Measurements from ENCODE around the gene SESTD1. TPM values are rescaled to one million over a fixed set of nuclear protein-coding genes. Genes with fewer than 3 reads are reported as not detected.

The SESTD1 gene
- total and polyA plus RNA-seq, 2 of the 4 experiments (the other 2 are of a cell fraction): 8.4 to 12.7 TPM

DNA sequence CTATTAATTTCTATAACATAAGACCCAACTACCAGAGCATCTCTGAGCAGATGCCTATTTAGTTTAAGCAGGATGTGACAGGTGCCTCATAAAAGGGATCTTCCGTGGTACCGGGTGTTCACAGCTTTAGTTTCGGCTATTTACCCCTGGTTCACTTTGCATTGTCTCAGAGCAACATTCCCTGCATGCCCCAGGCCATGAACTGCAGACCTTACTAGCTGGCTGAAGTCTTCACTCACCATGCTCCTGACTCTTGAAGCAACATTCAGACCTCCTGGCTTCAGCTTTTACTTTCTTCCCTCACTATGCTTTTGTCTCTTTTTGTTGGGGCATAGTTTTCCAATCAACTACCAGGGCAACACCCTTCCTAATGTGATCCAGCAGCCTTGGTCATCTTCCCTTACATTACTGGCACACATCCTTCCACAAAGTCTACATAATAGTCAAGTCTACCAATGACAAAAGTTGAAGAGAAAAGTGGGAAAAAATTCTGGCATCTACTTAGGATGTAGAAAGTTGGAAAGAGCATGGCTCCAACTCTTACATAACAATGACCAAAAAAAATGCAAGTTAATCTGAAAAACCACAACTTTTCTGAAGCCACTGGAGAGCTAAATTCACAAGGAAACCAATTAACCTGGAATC is 99.2 kb downstream of the SESTD1 start:
- Histone ChIP-seq H2AK9ac (replicated peaks; ENCODE audit: low read depth, low read length, poor library complexity) (no peak overlapping the region), H3K9me3 (ENCODE audit: control insufficient read depth, insufficient read depth, low read length) (no peaks in the 10 kb centered on the region), H3K9ac (ENCODE audit: low read depth, low read length) (no peak overlapping the region), H3K4me3 (ENCODE audit: insufficient read depth, low read depth, low read length) (no peak overlapping the region), H3K27me3 (ENCODE audit: control insufficient read depth, insufficient read depth, low read length) (no peaks in the 10 kb centered on the region), H4K5ac (ENCODE audit: low read depth, low read length) (no peak overlapping the region), H3K27ac (ENCODE audit: insufficient read depth, low read length) (no peak overlapping the region), H2BK15ac (ENCODE audit: low read depth, low read length) (no peak overlapping the region), H3K79me1 (ENCODE audit: low read depth in 1 of 2, low read length in 2 of 2) (no peaks in the 10 kb centered on the region; a peak in 1 of 4 replicates), H3K56ac (ENCODE audit: extremely low read depth, insufficient read depth, low read length) (no peak overlapping the region), H3K4me1 (ENCODE audit: control insufficient read depth, insufficient read depth, low read length) (no peaks in the 10 kb centered on the region), H2BK20ac (ENCODE audit: low read depth, low read length) (no peak overlapping the region), H2AFZ (replicated peaks; ENCODE audit: low read length, poor library complexity) (no peak overlapping the region), H3K36me3 (ENCODE audit: control insufficient read depth, insufficient read depth, low read length) (peaks cover 2% of the 10 kb centered on the region; the same call in 1 of the 2 replicates), H2AK5ac (ENCODE audit: low read depth, low read length) (no peak overlapping the region), H3K4ac (ENCODE audit: low read depth, low read length) (no peak overlapping the region), H2BK120ac (ENCODE audit: low read depth, low read length) (no peak overlapping the region), H3K4me2 (ENCODE audit: low read depth, low read length) (no peak overlapping the region), H2BK5ac (ENCODE audit: low read depth, low read length, poor library complexity, severe bottlenecking) (no peak overlapping the region), H4K8ac (ENCODE audit: low read depth in 2 of 2, low read length in 2 of 2) (no peak overlapping the region), H4K91ac (ENCODE audit: insufficient read depth, low read depth, low read length) (no peak overlapping the region), H4K20me1 (ENCODE audit: insufficient read depth, low read length) (no peaks in the 10 kb centered on the region), H3K9me1 (ENCODE audit: insufficient read depth, low read length) (no peaks in the 10 kb centered on the region), H3K18ac (ENCODE audit: low read depth, low read length) (no peak overlapping the region), H3K14ac (replicated peaks; ENCODE audit: low read depth, low read length) (no peak overlapping the region), H3K23ac (ENCODE audit: low read depth, low read length) (no peak overlapping the region)
- POLR2A ChIA-PET (ENCODE audit: unreplicated experiment): no interaction called here
- WGBS, 2 experiments (ENCODE audit: extremely low coverage in 2 of 2, insufficient read length in 1 of 2): 100% methylated on average over 3 of the region's 3 CpGs; no CpG with 5 or more reads in 1 of the 2 experiments
- ATAC-seq (ENCODE audit: low read depth) (no peak), DNase-seq (no peak)
- CTCF ChIA-PET: no interaction called here
- intact Hi-C loops (cut with micrococcal nuclease) (no loop called here), in situ Hi-C loops (cut with MboI; ENCODE audit: low sequenced_read_pairs) (no loop called here), dilution Hi-C loops (cut with HindIII; ENCODE audit: low sequenced_read_pairs, unreplicated experiment) (no loop called here)
- BruUV-seq (replicated peaks): no TSS peak
- TF ChIP-seq ELK1 (IDR thresholded peaks at IDR 0.05; ENCODE audit: borderline replicate concordance, low read depth, low read length) (no peak), RFX5 (IDR thresholded peaks at IDR 0.05; ENCODE audit: low read depth, low read length) (no peak)
